Measurements from ENCODE around the gene ANAPC4. TPM values are rescaled to one million over a fixed set of nuclear protein-coding genes. Genes with fewer than 3 reads are reported as not detected.

Gene ANAPC4
- total and polyA plus RNA-seq, 2 donors (not counting 3 experiments of a cell fraction or from before 2014, with no cell fraction given) = 7.6 to 32.1 TPM

GRCh38 chr4:25345744-25346143, 31.3 kb upstream of the ANAPC4 start:
- Histone ChIP-seq H3K4me3 (replicated peaks in 1 of 3; ENCODE audit: insufficient read depth in 1 of 3, low read depth in 1 of 3, low read length in 3 of 3) (no peak overlapping the region), H3K27ac (ENCODE audit: insufficient read depth, low read depth, low read length) (no peak overlapping the region), H4K20me1 (replicated peaks; ENCODE audit: control insufficient read depth, extremely low read depth, insufficient read depth, low read length) (no peaks in the 10 kb centered on the region), H3K4me2 (ENCODE audit: insufficient read depth, low read length) (no peak overlapping the region), H3K4me1 (ENCODE audit: control insufficient read depth, extremely low read depth, insufficient read depth, low read length) (peaks cover 2% of the 10 kb centered on the region), H2AFZ (ENCODE audit: low read depth, low read length) (no peak overlapping the region), H3K9me1 (replicated peaks; ENCODE audit: control insufficient read depth, extremely low read depth, insufficient read depth, low read length) (no peaks in the 10 kb centered on the region), H3K79me2 (ENCODE audit: control insufficient read depth, insufficient read depth, low read length) (no peaks in the 10 kb centered on the region), H3K27me3 (ENCODE audit: control insufficient read depth in 2 of 2, insufficient read depth in 2 of 2, low read length in 2 of 2) (no peaks in the 10 kb centered on the region), H3K9ac (replicated peaks; ENCODE audit: extremely low read depth, insufficient read depth, low read length) (no peak overlapping the region), H3K36me3 (ENCODE audit: control insufficient read depth in 2 of 2, extremely low read depth in 1 of 2, insufficient read depth in 2 of 2, low read length in 2 of 2) (no peaks in the 10 kb centered on the region), H3K9me3 (replicated peaks; ENCODE audit: control insufficient read depth, insufficient read depth, low read length) (no peaks in the 10 kb centered on the region)
- dilution Hi-C loops (cut with MboI; ENCODE audit: extremely low pct_ligation_motif_present, low sequenced_read_pairs) = no loop called here
- no TSS peak for BruUV-seq (replicated peaks)
- POLR2A ChIA-PET = no interaction called here
- no peak for DNase-seq (ENCODE audit: low read depth, low spot score)
- intact Hi-C loops (cut with micrococcal nuclease) = no loop called here
- FAIRE-seq = no peak
- TF ChIP-seq POLR2A (IDR thresholded peaks at IDR 0.05; ENCODE audit: low read depth, low read length) (no peak), MYC (IDR thresholded peaks at IDR 0.05; ENCODE audit: low read depth, low read length) (no peak), CTCF (IDR thresholded peaks at IDR 0.05; ENCODE audit: extremely low read depth in 1 of 2, insufficient read depth in 1 of 2, low read depth in 1 of 2, low read length in 2 of 2) (no peak), GATA2 (IDR thresholded peaks at IDR 0.05; ENCODE audit: insufficient read depth, insufficient read length, low read depth, low read length) (no peak), EZH2 (IDR thresholded peaks at IDR 0.05; ENCODE audit: borderline replicate concordance, low read depth, low read length, severe bottlenecking) (no peak), JUN (IDR thresholded peaks at IDR 0.05; ENCODE audit: borderline replicate concordance, insufficient read depth, insufficient read length, low read depth) (no peak), MAX (IDR thresholded peaks at IDR 0.05; ENCODE audit: insufficient read depth, insufficient read length) (no peak), FOS (IDR thresholded peaks at IDR 0.05; ENCODE audit: borderline replicate concordance, insufficient read depth, low read length) (no peak), POLR2AphosphoS5 (IDR thresholded peaks at IDR 0.05; ENCODE audit: insufficient read depth, low read depth, low read length) (no peak)
- CTCF ChIA-PET = interaction anchor here (1.0 kb wide), 1 partner anchor 34 kb away, joined by 6 read pairs; the partner anchor contains the start of gene ZCCHC4

Data from endothelial cell of umbilical vein (primary cell).